Right lobe of liver (tissue), 6 donors: ENCODE data around the gene ZFAND3. TPM values are rescaled to one million over a fixed set of nuclear protein-coding genes. Genes with fewer than 3 reads are reported as not detected.
"Not testable (repeated sequence)": the region's sequence is repeated elsewhere in the genome, so short reads cannot be mapped to it uniquely, and the experiment has no call there.

Source experiments
- ATAC-seq, 4 donors: fragments of 200-7000 bp; cut with Tn5 transposase; one replicate each; pipeline ENCODE4 v1.9.1; 2020; ENCODE audit warnings: mild to moderate bottlenecking in 4 of 4, moderate library complexity in 4 of 4
- DNase-seq, 3 donors: peaks; one replicate each; pipeline ENCODE4 v3.0.0-alpha.2; 2020
- H3K27ac ChIP-seq, 3 donors: fragments of 200-600 bp; one replicate each; pipeline ENCODE4 v1.8.0; 2022
- H3K27me3 ChIP-seq, 2 donors: fragments of 200-600 bp; one replicate each; pipeline ENCODE4 v1.8.0; 2022
- H3K36me3 ChIP-seq, 4 donors: fragments of 200-600 bp; sonication (generic) in 1 of 4; one replicate each; pipeline versions ENCODE4 v1.5.1 to v1.8.0; 2017 to 2022; ENCODE audit warnings: control low read depth in 1 of 4
- H3K4me1 ChIP-seq, 4 donors: fragments of 200-600 bp; sonication (generic) in 1 of 4; one replicate each; pipeline versions ENCODE4 v1.5.1 to v1.8.0; 2017 to 2022; ENCODE audit warnings: control low read depth in 1 of 4
- H3K4me3 ChIP-seq, 3 donors: fragments of 200-600 bp; one replicate each; pipeline ENCODE4 v1.8.0; 2022
- H3K9me3 ChIP-seq, 4 donors: fragments of 200-600 bp; sonication (generic) in 1 of 4; one replicate each; pipeline versions ENCODE4 v1.5.1 to v1.8.0; 2017 to 2022; ENCODE audit warnings: control low read depth in 1 of 4
- POLR2A ChIP-seq: fragments of 450-650 bp; IDR thresholded peaks from one replicate; pipeline ENCODE4 v1.6.1; 2017; ENCODE audit warnings: antibody characterized with exemption, mild to moderate bottlenecking
- WGBS: methylation state at CpG from one replicate; pipeline ENCODE4 v1.1.6; 2018; ENCODE audit warnings: low coverage, low lambda C conversion rate; ENCODE audit not compliant: insufficient coverage; ENCODE audit errors: missing lambda C conversion rate; 5-methylcytosine and 5-hydroxymethylcytosine counted together
- intact Hi-C, 2 donors: fragments of 100-400 bp; cut with DNase I; formaldehyde crosslinking; loops; one replicate each; pipeline versions ENCODE4 v1.11.2 to v1.14.1; 2022
- total RNA-seq, 6 experiments: library from RNA; depleted of rRNA in 2 of 6; stranded (reverse); fragments of >200 nt in 2 of 6; fragmentation: NEBNext Ultra II Directional in 3 of 6; extraction: Animal tissue kit (Norgen Biotek cat#: 25700) in 3 of 6; gene quantifications; one replicate each; pipeline versions ENCODE4 v1.1.0 to v1.2.4, GENCODE V29; 2016 to 2023
- TF ChIP-seq, protein P1 (sequence below), 4 donors: fragments of 200-600 bp in 3 of 4; fragments of 450-650 bp in 1 of 4; IDR thresholded peaks; one replicate each; pipeline versions ENCODE4 v1.5.1 to v1.8.0; 2016 to 2022; ENCODE audit warnings: antibody characterized with exemption in 4 of 4, mild to moderate bottlenecking in 2 of 4
- donor health status: DM: no; HTN: yes; CAD: no.
- donor health status: DM: no; HTN: no; CAD: no.
- donor health status: DM: no; HTN: no; CAD: no.
- donor health status: DM: no; HTN: yes; CAD: no.
- donor health status: DM: no; HTN: yes; CAD: no.

ZFAND3 gene
- total RNA-seq, 6 experiments from 2014 or later, result 43.1 to 66.5 (median 53.2) TPM

DNA sequence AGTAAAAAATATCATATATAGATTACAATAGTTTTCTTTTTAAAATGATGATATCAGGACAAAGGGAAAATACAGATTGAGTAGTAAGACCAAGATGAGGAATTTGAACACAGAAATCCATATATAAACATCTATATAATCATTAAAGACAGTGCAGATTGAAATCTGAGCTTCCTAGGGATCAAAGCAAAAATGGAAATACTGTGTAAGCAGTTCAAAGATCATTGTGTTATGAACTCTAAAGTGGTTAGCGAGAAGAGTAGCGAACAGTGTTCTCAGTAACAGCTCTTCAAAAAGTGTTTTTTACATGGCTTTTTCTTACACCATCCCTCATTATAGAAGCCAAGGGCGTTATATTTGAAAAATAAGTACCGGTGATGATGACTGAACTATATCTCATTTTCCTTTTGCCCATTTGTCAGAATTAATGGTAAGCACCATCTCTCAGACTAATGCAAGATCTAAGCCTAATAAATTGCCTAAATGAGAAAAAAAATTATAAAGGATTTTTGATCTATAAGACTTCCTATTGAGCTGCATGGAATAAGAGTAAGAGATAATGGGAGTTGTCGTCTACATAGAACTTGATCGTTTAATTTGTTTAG, 226.3 kb downstream of the ZFAND3 start:
- Histone ChIP-seq H3K27me3 (no peaks in the 10 kb centered on the region), H3K27ac (no peak overlapping the region), H3K36me3 (no peaks in the 10 kb centered on the region), H3K4me1 (peaks cover 0 to under 1% (median 0%) of the 10 kb centered on the region in 4 donors), H3K4me3 (no peak overlapping the region), H3K9me3 (no peaks in the 10 kb centered on the region)
- 83% methylated on average over 6 of the region's 6 CpGs for WGBS
- TF ChIP-seq, protein P1, sequence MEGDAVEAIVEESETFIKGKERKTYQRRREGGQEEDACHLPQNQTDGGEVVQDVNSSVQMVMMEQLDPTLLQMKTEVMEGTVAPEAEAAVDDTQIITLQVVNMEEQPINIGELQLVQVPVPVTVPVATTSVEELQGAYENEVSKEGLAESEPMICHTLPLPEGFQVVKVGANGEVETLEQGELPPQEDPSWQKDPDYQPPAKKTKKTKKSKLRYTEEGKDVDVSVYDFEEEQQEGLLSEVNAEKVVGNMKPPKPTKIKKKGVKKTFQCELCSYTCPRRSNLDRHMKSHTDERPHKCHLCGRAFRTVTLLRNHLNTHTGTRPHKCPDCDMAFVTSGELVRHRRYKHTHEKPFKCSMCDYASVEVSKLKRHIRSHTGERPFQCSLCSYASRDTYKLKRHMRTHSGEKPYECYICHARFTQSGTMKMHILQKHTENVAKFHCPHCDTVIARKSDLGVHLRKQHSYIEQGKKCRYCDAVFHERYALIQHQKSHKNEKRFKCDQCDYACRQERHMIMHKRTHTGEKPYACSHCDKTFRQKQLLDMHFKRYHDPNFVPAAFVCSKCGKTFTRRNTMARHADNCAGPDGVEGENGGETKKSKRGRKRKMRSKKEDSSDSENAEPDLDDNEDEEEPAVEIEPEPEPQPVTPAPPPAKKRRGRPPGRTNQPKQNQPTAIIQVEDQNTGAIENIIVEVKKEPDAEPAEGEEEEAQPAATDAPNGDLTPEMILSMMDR (IDR thresholded peaks at IDR 0.05), result no peak
- TF ChIP-seq POLR2A, result no peak
- no peak for DNase-seq
- no peak for ATAC-seq
- intact Hi-C loops, result no loop called here

DNA sequence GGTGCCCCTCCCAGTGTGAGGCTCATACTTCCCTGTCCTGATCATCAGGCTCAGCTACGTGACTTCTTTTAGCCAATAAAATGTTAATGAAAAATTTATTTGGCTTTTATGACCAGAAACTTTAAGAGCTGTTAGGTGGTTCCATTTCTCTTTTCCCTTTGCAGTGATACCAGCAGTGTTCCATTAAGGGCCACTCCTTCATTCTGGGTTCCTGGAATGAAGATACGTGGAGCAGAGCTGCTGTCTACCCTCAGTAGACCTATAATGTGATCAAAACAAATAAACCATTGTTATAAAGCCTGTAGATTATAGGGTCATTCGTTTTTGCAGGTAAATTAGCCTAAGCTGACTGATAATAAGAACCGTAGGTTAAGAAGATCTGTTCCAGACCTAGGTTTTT, 228.0 kb downstream of the ZFAND3 start:
- ATAC-seq (no peak), DNase-seq (no peak)
- Histone ChIP-seq H3K27ac (no peak overlapping the region), H3K4me1 (no peaks in the 10 kb centered on the region), H3K9me3 (no peaks in the 10 kb centered on the region), H3K4me3 (no peak overlapping the region), H3K36me3 (no peaks in the 10 kb centered on the region), H3K27me3 (no peaks in the 10 kb centered on the region)
- intact Hi-C loops, result no loop called here
- TF ChIP-seq POLR2A, result no peak
- TF ChIP-seq, protein P1 (IDR thresholded peaks at IDR 0.05), result no peak
- WGBS, result 92% methylated on average over 4 of the region's 4 CpGs

DNA sequence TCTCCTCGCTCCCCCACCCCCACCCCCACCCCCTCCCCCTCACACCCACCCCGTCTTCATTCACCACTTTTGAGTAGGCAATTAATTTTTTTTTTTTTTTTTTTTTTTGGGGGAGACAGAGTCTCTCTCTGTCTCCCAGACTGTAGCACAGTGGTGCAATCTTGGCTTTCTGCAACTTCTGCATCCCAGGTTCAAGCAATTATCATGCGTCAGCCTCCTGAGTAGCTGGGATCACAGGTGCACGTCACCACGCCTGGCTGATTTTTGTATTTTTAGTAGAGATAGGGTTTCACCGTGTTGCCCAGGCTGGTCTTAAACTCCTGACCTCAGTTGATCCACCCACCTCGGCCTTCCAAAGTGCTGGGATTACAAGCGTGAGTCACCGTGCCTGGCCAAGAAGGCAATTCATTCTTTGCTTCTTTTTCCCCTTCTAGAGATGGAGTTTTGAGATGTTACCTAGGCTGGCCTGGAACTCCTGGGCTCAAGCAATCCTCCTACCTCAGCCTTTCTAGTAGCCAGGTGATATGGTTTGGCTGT, 230.4 kb downstream of the ZFAND3 start:
- 100% methylated on average over 6 of the region's 9 CpGs for WGBS
- ATAC-seq, intact Hi-C loops, H3K9me3 ChIP-seq, H3K27me3 ChIP-seq, H3K27ac ChIP-seq, H3K4me3 ChIP-seq, H3K36me3 ChIP-seq, H3K4me1 ChIP-seq, DNase-seq: not testable (repeated sequence)

DNA sequence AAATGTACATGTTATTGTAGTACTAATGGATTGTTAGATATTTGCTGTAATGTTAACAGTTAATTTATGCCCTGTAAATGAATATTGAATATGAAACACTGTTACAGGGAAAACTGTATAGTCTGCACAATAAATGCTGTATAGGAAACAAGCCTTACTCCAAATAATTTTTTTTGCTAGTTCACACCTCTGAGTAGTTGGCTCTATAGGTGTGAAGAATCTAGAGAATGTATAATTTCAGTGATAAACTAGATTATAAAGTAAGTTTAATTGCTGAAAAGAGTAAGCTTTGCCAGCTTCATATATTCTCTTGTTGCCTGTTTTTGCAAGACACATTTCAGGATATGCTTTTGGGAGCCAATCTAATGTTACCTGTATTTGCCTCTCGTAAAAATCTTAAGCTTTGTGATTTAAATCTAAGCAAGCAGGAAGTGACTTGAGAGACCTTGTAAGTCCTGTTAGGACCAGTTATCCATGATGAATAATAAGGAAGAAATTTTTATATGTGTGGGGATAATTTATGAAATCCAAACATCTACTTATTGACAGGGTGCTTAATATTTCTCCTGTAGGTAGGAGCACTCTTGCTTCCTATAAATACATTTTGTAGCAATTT, 232.4 kb downstream of the ZFAND3 start:
- no peaks in the 10 kb centered on the region for H3K27me3 ChIP-seq
- H3K4me3 ChIP-seq, result no peak overlapping the region
- 75% methylated on average over 1 of the region's 1 CpG for WGBS
- DNase-seq, result no peak
- no peak overlapping the region for H3K27ac ChIP-seq
- ATAC-seq, result no peak
- intact Hi-C loops, result no loop called here
- H3K9me3 ChIP-seq, result no peaks in the 10 kb centered on the region
- no peaks in the 10 kb centered on the region for H3K36me3 ChIP-seq
- H3K4me1 ChIP-seq, result no peaks in the 10 kb centered on the region
- TF ChIP-seq, protein P1 (IDR thresholded peaks at IDR 0.05), result no peak
- no peak for TF ChIP-seq POLR2A

DNA sequence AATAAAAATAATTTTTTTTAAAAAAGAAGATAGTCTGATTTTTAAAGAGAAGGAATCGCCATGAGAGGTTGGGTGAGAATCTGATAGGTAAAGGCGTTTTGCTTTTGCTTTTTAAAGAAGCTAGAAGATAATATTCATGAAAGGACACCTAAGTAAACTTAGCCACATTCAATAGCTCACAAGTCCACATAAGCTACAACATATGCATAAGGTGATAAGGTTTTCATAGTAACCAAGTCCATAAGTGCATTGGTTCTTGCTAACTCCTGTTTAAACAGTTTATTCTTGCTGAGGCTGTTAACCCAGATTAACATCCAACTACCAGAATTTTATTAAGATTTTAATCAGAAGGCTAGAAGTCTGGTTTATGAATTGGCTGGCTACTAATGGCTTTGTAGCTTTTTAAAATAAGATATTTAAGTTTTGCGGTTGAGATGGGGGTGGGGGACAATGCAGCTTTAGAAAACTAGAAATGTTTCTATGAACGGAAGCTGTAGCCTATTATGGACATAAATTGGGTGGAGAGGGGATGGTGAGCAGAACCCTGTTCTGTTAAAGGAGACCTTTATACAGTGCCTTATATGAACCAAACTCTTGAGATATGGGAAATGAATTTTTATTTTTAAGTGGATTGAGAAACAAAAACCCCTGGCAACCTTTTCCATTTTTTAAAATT, 235.1 kb downstream of the ZFAND3 start:
- H3K4me3 ChIP-seq, result no peak overlapping the region
- H3K4me1 ChIP-seq, result no peaks in the 10 kb centered on the region
- H3K27ac ChIP-seq, result no peak overlapping the region
- H3K9me3 ChIP-seq, result no peaks in the 10 kb centered on the region
- intact Hi-C loops, result no loop called here
- DNase-seq, result no peak
- no peak for ATAC-seq
- no peaks in the 10 kb centered on the region for H3K27me3 ChIP-seq
- WGBS, result 100% methylated on average over 4 of the region's 4 CpGs
- TF ChIP-seq, protein P1 (IDR thresholded peaks at IDR 0.05), result no peak
- no peak for TF ChIP-seq POLR2A
- no peaks in the 10 kb centered on the region for H3K36me3 ChIP-seq
